RWPE2 (cell line): ENCODE data around the gene JAG2.

Experiments
- ATAC-seq: fragments of 200-7000 bp; cut with Tn5 transposase; 3 replicates; pipeline ENCODE4 v1.9.1; 2021; ENCODE audit warnings: low read depth
- DNase-seq: peaks from one replicate; pipeline ENCODE4 v3.0.0-alpha.2; 2020; ENCODE audit warnings: low spot score
- H3K27ac ChIP-seq: fragments of 450-650 bp; 2 replicates; pipeline ENCODE4 v1.5.1; 2017; ENCODE audit warnings: mild to moderate bottlenecking; ENCODE audit not compliant: poor library complexity, severe bottlenecking
- H3K27me3 ChIP-seq: fragments of 250-450 bp; sonication (Bioruptor Pico); 2 replicates; pipeline ENCODE4 v1.5.1; 2021; ENCODE audit warnings: mild to moderate bottlenecking, moderate library complexity; ENCODE audit not compliant: insufficient read depth, poor library complexity, severe bottlenecking
- H3K36me3 ChIP-seq: fragments of 250-450 bp; sonication (Bioruptor Pico); 2 replicates; pipeline ENCODE4 v1.5.1; 2020; ENCODE audit warnings: low read depth, mild to moderate bottlenecking, moderate library complexity
- H3K4me1 ChIP-seq: fragments of 250-450 bp; sonication (Bioruptor Pico); 2 replicates; pipeline ENCODE4 v1.5.1; 2021; ENCODE audit warnings: mild to moderate bottlenecking, moderate library complexity; ENCODE audit not compliant: insufficient read depth, poor library complexity, severe bottlenecking
- H3K4me3 ChIP-seq: fragments of 250-450 bp; sonication (Bioruptor Pico); 2 replicates; pipeline ENCODE4 v1.5.1; 2021; ENCODE audit warnings: mild to moderate bottlenecking, moderate library complexity; ENCODE audit not compliant: severe bottlenecking
- H3K9me3 ChIP-seq: fragments of 250-450 bp; sonication (Bioruptor Pico); 2 replicates; pipeline ENCODE4 v1.5.1; 2021; ENCODE audit warnings: mild to moderate bottlenecking, moderate library complexity; ENCODE audit not compliant: severe bottlenecking
- CTCF ChIP-seq: fragments of 450-650 bp; IDR thresholded peaks from one replicate; pipeline ENCODE4 v1.5.1; 2017; ENCODE audit warnings: mild to moderate bottlenecking, moderate library complexity; ENCODE audit not compliant: poor library complexity, severe bottlenecking

JAG2 gene

DNA sequence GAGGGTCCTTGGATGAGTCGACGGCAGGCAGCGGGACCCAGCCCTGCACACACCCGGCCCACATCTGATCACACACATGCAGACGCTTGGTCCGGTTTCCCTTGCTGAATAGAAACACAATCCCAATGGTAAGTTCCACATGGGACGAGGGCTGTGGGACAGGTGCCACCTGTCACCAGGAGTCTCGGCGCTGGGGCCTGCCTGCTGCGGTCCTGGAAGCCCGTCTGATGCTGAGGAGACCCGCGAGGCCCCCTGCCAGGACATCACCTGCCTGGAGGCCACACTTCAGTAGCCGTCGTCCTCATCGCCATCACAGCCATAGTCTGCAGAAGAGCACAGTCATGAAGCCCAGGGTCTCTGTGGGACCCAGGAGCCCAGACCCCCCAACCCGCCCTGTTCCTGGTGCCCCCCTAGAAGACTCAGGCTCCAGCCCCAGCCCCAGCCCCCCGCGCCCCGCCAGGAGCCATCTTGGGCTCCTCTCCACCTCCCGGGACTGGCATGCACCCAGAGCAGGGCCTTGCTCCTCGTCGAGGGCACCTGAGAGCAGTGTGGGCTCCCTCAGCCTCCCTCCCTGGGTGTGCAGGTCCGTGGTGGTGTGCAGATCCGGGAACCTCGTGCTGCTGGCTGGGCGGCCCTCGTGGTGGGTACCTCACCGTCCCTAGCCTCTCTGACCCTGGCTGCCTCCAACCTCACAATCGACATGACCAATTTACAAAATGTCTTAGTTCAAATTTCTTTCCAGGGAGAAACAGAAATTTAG, 41.9 kb upstream of the JAG2 start:
- ATAC-seq (no peak), DNase-seq (no peak)
- no peak for TF ChIP-seq CTCF
- no peak overlapping the region for H3K4me3 ChIP-seq
- H3K36me3 ChIP-seq = 0 out of 2 replicates have a peak, but pooled peaks cover 3% of the 10 kb centered on the region
- no peak overlapping the region for H3K27ac ChIP-seq
- no peaks in the 10 kb centered on the region for H3K4me1 ChIP-seq
- no peaks in the 10 kb centered on the region for H3K27me3 ChIP-seq
- H3K9me3 ChIP-seq = no peaks in the 10 kb centered on the region

- DNase-seq (no peak), ATAC-seq (no peak)
- TF ChIP-seq CTCF = no peak
- Histone ChIP-seq H3K4me1 (peaks cover 4% of the 10 kb centered on the region), H3K27me3 (no peaks in the 10 kb centered on the region), H3K9me3 (no peaks in the 10 kb centered on the region), H3K36me3 (0 out of 2 replicates have a peak, but pooled peaks cover 3% of the 10 kb centered on the region), H3K4me3 (no peak overlapping the region), H3K27ac (no peak overlapping the region)
Observed at GRCh38 chr14:105209646-105210045, 41.1 kb upstream of the JAG2 start.

DNA sequence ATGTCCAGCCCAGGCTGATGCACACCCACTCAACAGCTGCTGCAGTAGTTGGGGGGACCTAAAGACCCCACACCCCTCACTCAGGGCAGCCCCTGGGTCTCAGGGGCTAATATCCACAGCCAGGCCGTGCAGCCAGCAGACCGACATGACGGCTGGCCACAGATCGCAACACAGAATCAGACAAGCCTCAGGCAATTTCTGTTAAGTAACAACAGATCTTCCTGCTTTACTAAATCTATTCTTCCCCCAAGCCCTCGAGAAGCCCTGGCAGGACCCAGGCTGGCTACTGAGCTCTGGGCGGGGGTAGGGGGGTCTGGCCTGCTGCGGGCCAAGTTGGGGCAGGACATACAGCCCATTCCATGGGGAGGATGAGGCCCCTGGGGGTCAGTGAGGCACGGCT, 40.5 kb upstream of the JAG2 start:
- Histone ChIP-seq H3K36me3 (0 out of 2 replicates have a peak, but pooled peaks cover 3% of the 10 kb centered on the region), H3K27ac (no peak overlapping the region), H3K4me3 (no peak overlapping the region), H3K4me1 (peaks cover 9% of the 10 kb centered on the region), H3K9me3 (no peaks in the 10 kb centered on the region), H3K27me3 (no peaks in the 10 kb centered on the region)
- no peak for ATAC-seq
- TF ChIP-seq CTCF = no peak
- DNase-seq = no peak

DNA sequence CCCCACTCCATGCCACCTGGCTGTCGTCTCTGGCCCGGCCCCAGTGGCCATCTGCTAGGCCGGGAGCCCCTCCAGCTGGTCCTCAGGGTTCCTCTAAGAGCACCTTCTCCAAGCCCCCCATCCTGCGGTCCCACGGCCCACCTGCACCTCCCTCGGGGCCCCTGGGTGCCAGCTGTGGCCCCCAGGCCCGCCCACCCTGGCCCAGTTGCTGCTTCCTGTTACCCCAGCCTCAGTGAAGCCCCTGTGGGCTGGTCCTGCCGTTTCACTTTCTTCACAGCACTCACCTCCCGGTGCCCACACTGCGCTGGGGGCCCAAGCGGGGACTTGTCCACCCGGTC, 40.1 kb upstream of the JAG2 start:
- Histone ChIP-seq H3K4me3 (no peak overlapping the region), H3K27ac (no peak overlapping the region), H3K4me1 (peaks cover 9% of the 10 kb centered on the region), H3K36me3 (no peaks in the 10 kb centered on the region), H3K27me3 (no peaks in the 10 kb centered on the region), H3K9me3 (no peaks in the 10 kb centered on the region)
- ATAC-seq (no peak), DNase-seq (no peak)
- no peak for TF ChIP-seq CTCF

DNA sequence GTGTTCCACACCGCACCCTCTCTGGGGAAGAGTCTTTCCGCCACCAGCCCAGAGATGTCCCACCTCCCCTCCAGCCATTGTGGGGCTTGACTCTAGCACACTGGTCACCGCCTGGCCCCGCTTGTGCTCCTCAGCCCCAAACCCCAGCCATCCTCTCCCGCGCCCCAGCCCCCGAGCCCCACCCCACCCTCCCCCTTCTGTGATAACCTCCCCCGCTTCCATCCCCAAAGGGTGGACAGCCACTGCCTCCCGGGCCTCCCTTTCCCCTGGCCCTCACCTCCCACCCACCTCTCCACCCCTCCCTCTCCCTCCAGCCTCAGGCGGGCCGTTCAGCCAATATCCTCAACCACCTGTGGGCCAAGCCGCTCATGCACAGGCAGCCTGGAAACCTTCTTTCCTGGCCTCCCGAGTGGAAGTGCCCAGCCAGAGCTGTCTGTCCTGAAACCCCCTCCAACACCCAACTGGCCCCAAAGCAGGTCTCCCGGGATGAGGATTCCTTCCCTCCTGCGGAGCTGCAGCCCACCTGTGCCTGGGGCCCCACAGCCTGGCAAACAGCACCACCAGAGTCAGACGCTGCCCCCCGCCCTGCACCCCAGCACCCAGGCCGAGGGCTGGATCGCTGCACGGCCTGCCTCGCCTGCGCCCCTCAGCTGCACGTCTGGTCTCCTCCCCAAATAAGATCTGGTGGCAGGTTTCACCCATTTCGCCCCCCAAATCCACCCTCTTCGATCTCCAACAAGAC, 39.6 kb upstream of the JAG2 start:
- DNase-seq = no peak
- Histone ChIP-seq H3K4me1 (peaks cover 9% of the 10 kb centered on the region), H3K9me3 (no peaks in the 10 kb centered on the region), H3K27ac (no peak overlapping the region), H3K36me3 (no peaks in the 10 kb centered on the region), H3K27me3 (no peaks in the 10 kb centered on the region), H3K4me3 (no peak overlapping the region)
- ATAC-seq = no peak
- no peak for TF ChIP-seq CTCF
